ENCODE measurements around the gene GLE1.

GLE1 gene

DNA sequence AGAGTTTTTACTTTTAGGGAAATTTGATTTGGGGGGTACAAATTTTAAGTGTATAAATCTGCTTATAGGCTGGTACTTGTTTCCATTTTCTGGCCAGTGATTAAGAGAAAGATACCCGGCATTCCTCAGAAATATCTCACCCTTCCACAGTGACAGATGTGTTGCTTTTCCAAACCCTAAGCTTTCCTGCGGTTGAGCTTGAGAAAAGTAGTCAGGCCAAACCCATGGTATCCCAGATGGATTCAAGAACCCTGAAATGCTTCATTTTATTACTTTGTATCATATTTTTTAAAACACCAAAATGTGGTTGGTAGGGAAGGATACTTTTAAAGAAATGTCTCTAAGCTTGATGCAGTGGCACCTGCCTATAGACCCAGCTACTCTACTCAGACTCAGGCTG lies 71.4 kb downstream of the GLE1 start:
- Histone ChIP-seq H2BK5ac (ENCODE audit: low read depth, low read length, poor library complexity) (no peak overlapping the region), H4K12ac (ENCODE audit: low read depth, low read length) (no peak overlapping the region), H3K14ac (ENCODE audit: low read length) (no peak overlapping the region), H3K4me3 (ENCODE audit: low read depth, low read length) (no peak overlapping the region), H3K27me3 (ENCODE audit: insufficient read depth, low read length) (no peaks in the 10 kb centered on the region), H3K4me1 (ENCODE audit: control insufficient read depth in 1 of 2, insufficient read depth in 2 of 2, low read length in 2 of 2) (no peaks in the 10 kb centered on the region), H3K79me1 (ENCODE audit: low read length) (no peaks in the 10 kb centered on the region), H3K36me3 (ENCODE audit: control insufficient read depth in 1 of 2, insufficient read depth in 2 of 2, low read length in 2 of 2) (peaks cover 33 to 71% of the 10 kb centered on the region in 2 experiments), H3K9me3 (ENCODE audit: insufficient read depth, low read depth, low read length) (no peaks in the 10 kb centered on the region), H3K9ac (ENCODE audit: low read length) (no peak overlapping the region), H3K79me2 (ENCODE audit: control insufficient read depth, insufficient read depth, low read length, poor library complexity) (no peaks in the 10 kb centered on the region), H2AFZ (ENCODE audit: insufficient read depth, low read length, poor library complexity) (no peak overlapping the region), H2BK12ac (ENCODE audit: low read length) (no peak overlapping the region), H3K18ac (ENCODE audit: low read length) (no peak overlapping the region), H3K23ac (ENCODE audit: low read length) (no peak overlapping the region), H3K4me2 (ENCODE audit: low read length) (no peak overlapping the region), H4K8ac (ENCODE audit: low read depth, low read length) (no peak overlapping the region), H4K91ac (ENCODE audit: low read depth, low read length) (no peak overlapping the region), H2AK5ac (ENCODE audit: low read length) (no peak overlapping the region), H2BK120ac (ENCODE audit: insufficient read depth, low read length, poor library complexity) (no peak overlapping the region), H3K4ac (ENCODE audit: low read depth, low read length) (no peak overlapping the region), H3K27ac (ENCODE audit: low read depth, low read length) (no peak overlapping the region)
- DNase-seq = no peak
- no CpG with 5 or more reads among the region's 2 CpGs for WGBS (ENCODE audit: extremely low coverage, insufficient coverage, insufficient read length)

DNA sequence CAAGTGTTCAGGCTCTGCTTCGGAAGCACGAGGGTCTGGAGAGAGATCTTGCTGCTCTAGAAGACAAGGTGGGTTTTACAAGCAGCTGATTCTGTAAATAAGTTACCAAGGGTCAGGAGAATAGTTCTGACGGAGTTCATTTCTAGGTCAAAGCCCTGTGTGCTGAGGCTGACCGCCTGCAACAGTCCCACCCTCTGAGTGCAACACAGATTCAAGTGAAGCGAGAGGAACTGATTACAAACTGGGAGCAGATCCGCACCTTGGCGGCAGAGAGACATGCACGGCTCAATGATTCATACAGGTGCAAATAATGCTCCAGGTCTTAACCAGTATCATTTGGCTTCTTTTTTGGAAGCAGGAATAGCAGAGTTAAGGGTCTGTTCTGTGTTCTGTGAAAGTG lies 72.7 kb downstream of the GLE1 start:
- no peak overlapping the region for H4K8ac ChIP-seq (ENCODE audit: low read depth, low read length)
- no peaks in the 10 kb centered on the region for H3K4me1 ChIP-seq (ENCODE audit: control insufficient read depth in 1 of 2, insufficient read depth in 2 of 2, low read length in 2 of 2)
- no peak overlapping the region for H2BK12ac ChIP-seq (ENCODE audit: low read length)
- no CpG with 5 or more reads among the region's 8 CpGs for WGBS (ENCODE audit: extremely low coverage, insufficient coverage, insufficient read length)
- no peaks in the 10 kb centered on the region for H3K79me2 ChIP-seq (ENCODE audit: control insufficient read depth, insufficient read depth, low read length, poor library complexity)
- no peaks in the 10 kb centered on the region for H3K79me1 ChIP-seq (ENCODE audit: low read length)
- no peak overlapping the region for H2BK5ac ChIP-seq (ENCODE audit: low read depth, low read length, poor library complexity)
- no peak overlapping the region for H3K9ac ChIP-seq (ENCODE audit: low read length)
- no peaks in the 10 kb centered on the region for H3K27me3 ChIP-seq (ENCODE audit: insufficient read depth, low read length)
- DNase-seq = no peak
- H3K14ac ChIP-seq (ENCODE audit: low read length) = no peak overlapping the region
- no peak overlapping the region for H2AFZ ChIP-seq (ENCODE audit: insufficient read depth, low read length, poor library complexity)
- H3K27ac ChIP-seq (ENCODE audit: low read depth, low read length) = no peak overlapping the region
- no peak overlapping the region for H2AK5ac ChIP-seq (ENCODE audit: low read length)
- H3K4me3 ChIP-seq (ENCODE audit: low read depth, low read length) = no peak overlapping the region
- H3K4me2 ChIP-seq (ENCODE audit: low read length) = no peak overlapping the region
- no peak overlapping the region for H4K91ac ChIP-seq (ENCODE audit: low read depth, low read length)
- H3K18ac ChIP-seq (ENCODE audit: low read length) = no peak overlapping the region
- H3K36me3 ChIP-seq (ENCODE audit: control insufficient read depth in 1 of 2, insufficient read depth in 2 of 2, low read length in 2 of 2) = peaks cover 34 to 71% of the 10 kb centered on the region in 2 experiments
- H2BK120ac ChIP-seq (ENCODE audit: insufficient read depth, low read length, poor library complexity) = no peak overlapping the region
- H3K9me3 ChIP-seq (ENCODE audit: insufficient read depth, low read depth, low read length) = no peaks in the 10 kb centered on the region
- H4K12ac ChIP-seq (ENCODE audit: low read depth, low read length) = no peak overlapping the region
- H3K23ac ChIP-seq (ENCODE audit: low read length) = no peak overlapping the region
- H3K4ac ChIP-seq (ENCODE audit: low read depth, low read length) = no peak overlapping the region

DNA sequence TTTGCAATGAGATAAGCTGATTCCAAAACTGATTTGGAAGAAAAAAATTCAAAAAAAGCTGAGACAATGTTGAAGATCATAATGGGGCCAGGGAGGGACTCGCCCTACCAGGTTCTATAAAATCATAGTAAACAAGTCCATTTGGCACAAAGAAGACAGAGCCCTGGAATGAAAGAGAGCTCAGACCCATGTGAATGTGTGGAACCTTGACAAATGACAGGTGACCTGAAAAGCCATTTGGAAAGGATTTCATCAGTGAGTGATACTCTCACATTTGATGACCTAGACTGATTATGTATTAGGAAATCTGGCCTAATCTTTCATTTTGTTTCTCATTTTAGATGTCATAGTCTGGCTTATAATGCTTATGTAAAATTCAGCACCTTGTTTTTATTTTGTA lies 74.7 kb downstream of the GLE1 start:
- no peak overlapping the region for H2AK5ac ChIP-seq (ENCODE audit: low read length)
- no peak overlapping the region for H3K18ac ChIP-seq (ENCODE audit: low read length)
- no peaks in the 10 kb centered on the region for H3K9me3 ChIP-seq (ENCODE audit: insufficient read depth, low read depth, low read length)
- H4K8ac ChIP-seq (ENCODE audit: low read depth, low read length) = no peak overlapping the region
- H3K27me3 ChIP-seq (ENCODE audit: insufficient read depth, low read length) = no peaks in the 10 kb centered on the region
- no peaks in the 10 kb centered on the region for H3K79me2 ChIP-seq (ENCODE audit: control insufficient read depth, insufficient read depth, low read length, poor library complexity)
- H3K4me2 ChIP-seq (ENCODE audit: low read length) = no peak overlapping the region
- H3K23ac ChIP-seq (ENCODE audit: low read length) = no peak overlapping the region
- no peak overlapping the region for H4K12ac ChIP-seq (ENCODE audit: low read depth, low read length)
- WGBS (ENCODE audit: extremely low coverage, insufficient coverage, insufficient read length) = no CpG with 5 or more reads among the region's 1 CpG
- peaks cover 40 to 76% of the 10 kb centered on the region in 2 experiments for H3K36me3 ChIP-seq (ENCODE audit: control insufficient read depth in 1 of 2, insufficient read depth in 2 of 2, low read length in 2 of 2)
- no peak overlapping the region for H2AFZ ChIP-seq (ENCODE audit: insufficient read depth, low read length, poor library complexity)
- no peak overlapping the region for H2BK5ac ChIP-seq (ENCODE audit: low read depth, low read length, poor library complexity)
- no peak overlapping the region for H2BK120ac ChIP-seq (ENCODE audit: insufficient read depth, low read length, poor library complexity)
- H3K4me3 ChIP-seq (ENCODE audit: low read depth, low read length) = no peak overlapping the region
- no peak overlapping the region for H4K91ac ChIP-seq (ENCODE audit: low read depth, low read length)
- H3K79me1 ChIP-seq (ENCODE audit: low read length) = no peaks in the 10 kb centered on the region
- H3K9ac ChIP-seq (ENCODE audit: low read length) = no peak overlapping the region
- H3K4ac ChIP-seq (ENCODE audit: low read depth, low read length) = no peak overlapping the region
- no peak overlapping the region for H2BK12ac ChIP-seq (ENCODE audit: low read length)
- no peak for DNase-seq
- no peak overlapping the region for H3K27ac ChIP-seq (ENCODE audit: low read depth, low read length)
- no peak overlapping the region for H3K14ac ChIP-seq (ENCODE audit: low read length)
- no peaks in the 10 kb centered on the region for H3K4me1 ChIP-seq (ENCODE audit: control insufficient read depth in 1 of 2, insufficient read depth in 2 of 2, low read length in 2 of 2)

DNA sequence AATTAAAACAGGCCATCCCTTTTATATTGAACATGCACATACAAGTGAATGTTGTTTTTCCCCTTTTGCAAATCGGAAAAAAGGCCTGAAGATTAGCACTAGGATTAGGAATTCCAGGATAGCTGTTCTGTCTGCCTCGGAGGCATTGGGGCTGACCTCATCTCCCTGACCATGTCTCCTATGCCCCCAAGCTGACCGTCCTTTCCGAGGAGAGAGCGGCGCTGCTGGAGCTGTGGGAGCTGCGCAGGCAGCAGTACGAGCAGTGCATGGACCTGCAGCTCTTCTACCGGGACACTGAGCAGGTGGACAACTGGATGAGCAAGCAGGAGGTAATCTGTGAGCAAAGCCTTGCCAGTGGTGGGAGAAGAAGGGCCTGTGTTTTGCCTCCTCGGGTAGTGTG lies 76.2 kb downstream of the GLE1 start:
- no peak overlapping the region for H2BK120ac ChIP-seq (ENCODE audit: insufficient read depth, low read length, poor library complexity)
- no peak overlapping the region for H3K4me3 ChIP-seq (ENCODE audit: low read depth, low read length)
- DNase-seq = peak; percentile 68 to 72

More for the DNA sequence above, 76.2 kb downstream of the GLE1 start:
- no peak overlapping the region for H3K27ac ChIP-seq (ENCODE audit: low read depth, low read length)
- H3K79me2 ChIP-seq (ENCODE audit: control insufficient read depth, insufficient read depth, low read length, poor library complexity) = no peaks in the 10 kb centered on the region
- no peak overlapping the region for H4K8ac ChIP-seq (ENCODE audit: low read depth, low read length)
- H3K4me2 ChIP-seq (ENCODE audit: low read length) = no peak overlapping the region
- no peaks in the 10 kb centered on the region for H3K9me3 ChIP-seq (ENCODE audit: insufficient read depth, low read depth, low read length)
- no peak overlapping the region for H3K18ac ChIP-seq (ENCODE audit: low read length)
- H4K91ac ChIP-seq (ENCODE audit: low read depth, low read length) = no peak overlapping the region
- no peak overlapping the region for H3K23ac ChIP-seq (ENCODE audit: low read length)
- H2BK5ac ChIP-seq (ENCODE audit: low read depth, low read length, poor library complexity) = no peak overlapping the region
- no peaks in the 10 kb centered on the region for H3K27me3 ChIP-seq (ENCODE audit: insufficient read depth, low read length)
- no peak overlapping the region for H2AFZ ChIP-seq (ENCODE audit: insufficient read depth, low read length, poor library complexity)
- WGBS (ENCODE audit: extremely low coverage, insufficient coverage, insufficient read length) = no CpG with 5 or more reads among the region's 10 CpGs
- no peak overlapping the region for H4K12ac ChIP-seq (ENCODE audit: low read depth, low read length)
- no peaks in the 10 kb centered on the region for H3K4me1 ChIP-seq (ENCODE audit: control insufficient read depth in 1 of 2, insufficient read depth in 2 of 2, low read length in 2 of 2)
- H2AK5ac ChIP-seq (ENCODE audit: low read length) = no peak overlapping the region
- H3K9ac ChIP-seq (ENCODE audit: low read length) = no peak overlapping the region
- H3K4ac ChIP-seq (ENCODE audit: low read depth, low read length) = no peak overlapping the region
- H3K36me3 ChIP-seq (ENCODE audit: control insufficient read depth in 1 of 2, insufficient read depth in 2 of 2, low read length in 2 of 2) = peaks cover 44 to 78% of the 10 kb centered on the region in 2 experiments
- no peak overlapping the region for H2BK12ac ChIP-seq (ENCODE audit: low read length)
- H3K79me1 ChIP-seq (ENCODE audit: low read length) = no peaks in the 10 kb centered on the region
- H3K14ac ChIP-seq (ENCODE audit: low read length) = no peak overlapping the region
